Renal cortical epithelial cell (primary cell): ENCODE data around the gene ATP8B1. TPM values are rescaled to one million over a fixed set of nuclear protein-coding genes. Genes with fewer than 3 reads are reported as not detected.
"Not testable (repeated sequence)": the region's sequence is repeated elsewhere in the genome, so short reads cannot be mapped to it uniquely, and the experiment has no call there.

Experiments used
- DNase-seq: peaks from one replicate; pipeline ENCODE4 v3.0.0-alpha.2; 2011; ENCODE audit warnings: low read depth
- total RNA-seq: library from RNA; depleted of rRNA; stranded (reverse); fragments of >200 nt; gene quantifications from 2 replicates; pipeline ENCODE4 v1.2.3, GENCODE V29; 2014

ATP8B1 gene
- total RNA-seq, 1 donor from 2014 or later: 27.1 TPM

DNA sequence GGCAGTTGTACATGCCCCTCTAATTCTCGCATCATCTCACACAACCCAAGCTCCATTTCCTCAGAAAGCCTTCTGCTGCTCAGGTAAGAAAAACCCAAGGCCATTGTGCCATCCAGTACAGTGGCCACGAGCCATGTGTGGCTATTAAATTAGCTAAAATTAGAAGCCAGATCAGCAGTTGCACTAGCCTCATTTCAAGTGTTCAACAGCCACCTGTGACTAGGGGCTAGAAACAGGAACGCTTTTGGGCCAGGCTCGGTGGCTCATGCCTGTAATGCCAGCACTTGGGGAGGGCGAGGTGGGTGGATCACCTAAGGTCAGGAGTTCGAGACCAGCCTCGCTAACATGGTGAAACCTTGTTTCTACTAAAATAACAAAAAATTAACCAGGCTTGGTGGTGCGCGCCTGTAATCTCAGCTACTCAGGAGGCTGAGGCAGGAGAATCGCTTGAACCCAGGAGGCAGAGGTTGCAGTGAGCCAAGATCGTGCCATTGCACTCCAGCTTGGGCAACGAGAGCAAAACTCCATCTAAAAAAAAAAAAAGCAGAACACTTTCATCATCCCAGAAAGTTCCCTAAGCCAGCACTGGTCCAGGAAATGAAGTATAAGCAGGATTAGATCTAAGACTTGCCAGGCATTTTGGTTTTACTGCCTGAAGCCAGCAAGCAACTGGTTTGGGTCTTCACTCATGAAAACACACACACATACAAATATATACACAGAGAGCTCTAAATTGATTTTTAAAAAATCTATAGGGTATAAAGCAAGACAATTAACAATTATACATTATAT lies 35.7 kb downstream of the ATP8B1 start:
- no peak for DNase-seq

GRCh38 chr18:57764995-57765394 lies 38.1 kb downstream of the ATP8B1 start:
- DNase-seq: no peak

- no peak for DNase-seq
Observed at GRCh38 chr18:57764087-57764486, 39.0 kb downstream of the ATP8B1 start.

DNA sequence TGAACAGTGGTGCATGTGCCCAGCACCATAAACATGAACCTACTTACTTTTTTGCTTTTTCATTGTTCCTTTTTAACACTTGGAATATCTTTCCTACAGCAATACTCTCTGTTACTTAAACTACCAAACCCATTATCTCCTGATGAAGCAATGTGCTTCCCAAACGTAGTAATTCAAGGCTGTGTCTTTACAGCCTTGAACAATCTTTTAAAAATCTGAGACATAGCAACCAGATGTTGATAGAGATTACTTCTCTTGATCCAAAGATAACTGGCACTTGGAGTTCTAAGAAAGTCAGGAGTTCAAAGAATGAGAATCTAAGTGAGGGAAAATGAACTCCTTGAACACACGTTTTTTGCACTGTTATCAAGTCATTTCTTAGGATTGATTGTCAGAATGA lies 40.4 kb downstream of the ATP8B1 start:
- no peak for DNase-seq

GRCh38 chr18:57759650-57760049 lies 43.5 kb downstream of the ATP8B1 start:
- DNase-seq: no peak

DNA sequence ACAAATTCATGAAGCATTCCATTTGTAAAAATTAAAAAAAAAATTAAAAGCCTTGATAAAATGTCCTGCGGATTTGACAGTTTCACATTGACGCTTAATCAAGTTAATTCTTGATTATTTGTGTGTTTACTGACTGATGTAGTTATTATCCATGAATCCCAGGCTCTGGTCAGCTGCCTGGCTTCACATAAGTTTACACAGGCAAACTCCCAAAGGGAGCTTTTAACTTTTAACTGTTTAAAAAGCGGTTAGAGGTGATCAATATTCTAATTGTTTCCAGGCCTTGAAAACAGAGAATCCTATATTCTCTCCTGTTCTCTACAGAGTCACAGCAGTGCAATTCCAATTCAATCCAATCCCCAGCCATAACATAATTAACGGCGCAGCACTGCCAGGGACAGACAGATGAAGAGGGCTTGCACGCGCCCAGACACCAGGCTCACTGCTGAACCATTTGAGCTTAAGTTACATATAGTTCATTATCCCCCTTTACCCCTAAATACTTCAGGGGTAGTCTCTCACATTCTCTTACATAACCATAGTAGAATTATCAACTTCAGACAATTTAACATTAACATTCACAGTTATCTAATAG lies 47.5 kb downstream of the ATP8B1 start:
- no peak for DNase-seq

- no peak for DNase-seq
Observed at GRCh38 chr18:57754577-57755338, 48.4 kb downstream of the ATP8B1 start.

- DNase-seq: no peak
Observed at GRCh38 chr18:57753063-57753462, 50.1 kb downstream of the ATP8B1 start.

DNA sequence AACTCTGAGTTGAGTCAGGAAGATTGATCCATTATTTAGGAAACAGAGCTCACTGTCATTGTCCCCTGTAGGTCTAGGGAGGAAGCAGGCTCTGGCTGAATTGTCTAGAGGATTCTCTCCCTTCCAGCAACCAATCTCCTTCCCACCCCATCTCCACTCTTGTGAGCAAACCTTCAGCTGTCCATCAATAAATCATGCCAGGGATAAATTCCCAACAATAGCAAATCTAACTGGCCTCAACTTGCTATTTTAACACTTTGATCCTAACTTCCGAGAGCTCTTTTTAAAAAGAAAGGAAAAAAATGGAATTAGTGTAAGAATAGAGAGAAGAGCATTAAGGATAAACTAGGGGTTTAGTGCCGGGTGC lies 53.5 kb downstream of the ATP8B1 start:
- no peak for DNase-seq

DNA sequence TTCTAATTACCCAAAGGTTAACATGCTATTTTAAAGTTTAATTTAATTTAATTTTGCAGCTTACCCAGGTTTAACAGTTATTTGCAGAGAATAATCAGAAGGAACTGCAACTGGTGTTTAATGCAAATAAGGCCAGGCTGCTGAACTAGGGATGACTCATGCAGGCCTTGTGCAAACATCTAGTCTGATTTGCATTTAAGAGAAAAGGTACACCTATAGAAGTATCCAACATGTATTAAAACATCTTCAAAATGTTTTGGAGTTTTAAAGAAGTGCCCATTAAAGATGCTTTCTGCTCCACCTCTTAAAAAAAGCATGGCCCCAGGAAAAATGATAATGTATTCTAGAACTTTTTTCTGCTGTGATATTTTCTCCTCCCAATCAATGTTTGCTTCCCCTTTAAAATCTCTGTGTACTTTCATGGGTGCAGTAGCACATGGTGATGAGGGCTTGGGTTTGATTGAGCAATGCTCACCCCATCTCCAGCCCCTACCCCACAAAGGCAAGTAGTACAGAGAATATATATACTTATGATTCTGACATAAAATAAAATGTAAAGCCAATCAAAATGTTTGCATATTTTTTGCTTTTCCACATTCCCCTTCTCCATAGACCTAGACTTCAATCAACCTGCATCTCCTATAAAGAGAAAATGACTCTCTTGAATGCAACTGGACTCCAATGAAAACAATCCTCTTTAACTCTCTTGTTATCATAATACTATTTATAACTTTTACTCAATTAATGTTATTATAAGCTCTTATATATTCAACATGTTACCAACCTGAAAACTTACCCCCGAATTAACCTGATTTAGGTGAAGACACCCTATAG lies 54.1 kb downstream of the ATP8B1 start:
- peak; percentile 85 for DNase-seq

DNA sequence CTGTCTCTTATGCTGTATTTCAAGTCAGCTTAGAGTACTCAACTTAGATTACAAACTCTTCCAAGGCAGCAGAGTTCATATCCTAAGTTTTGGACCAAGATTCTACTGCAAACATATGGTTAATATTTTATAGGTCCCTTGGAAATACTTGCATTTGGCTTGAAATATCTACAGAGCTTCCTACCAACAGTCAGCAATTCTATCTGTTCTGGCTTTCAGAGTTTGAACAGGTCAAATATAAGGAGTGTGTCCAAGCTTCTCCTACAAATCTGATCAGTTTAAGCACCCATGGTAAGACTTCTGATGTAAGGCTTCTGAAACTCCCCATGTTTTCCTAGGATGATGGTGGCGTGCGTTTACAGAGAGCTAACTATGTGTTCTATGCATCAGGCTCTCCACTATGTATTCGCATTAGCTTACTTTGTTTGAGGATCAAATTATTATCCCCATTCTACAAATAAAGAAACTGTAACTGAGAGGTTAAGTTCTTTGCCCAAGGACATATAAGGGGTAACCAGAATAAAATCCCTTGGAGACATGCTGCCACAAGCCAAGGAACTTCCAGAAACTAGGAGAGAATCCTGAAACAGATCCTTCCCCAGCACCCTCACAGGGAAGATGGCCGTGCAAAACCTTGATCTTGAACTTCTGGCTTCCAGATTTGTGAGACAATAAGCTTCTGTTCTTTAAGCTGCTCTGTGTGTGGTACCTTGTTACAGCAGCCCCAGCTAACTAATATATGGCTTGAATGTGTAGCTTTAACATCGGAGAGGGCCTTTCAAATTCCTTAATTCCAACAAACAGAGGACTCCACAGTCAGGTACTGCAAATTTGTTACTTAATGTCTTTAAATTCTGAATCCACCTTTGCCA lies 55.1 kb downstream of the ATP8B1 start:
- no peak for DNase-seq

GRCh38 chr18:57744211-57744694 lies 58.9 kb downstream of the ATP8B1 start:
- DNase-seq: no peak

- peak; percentile 90 for DNase-seq
Observed at GRCh38 chr18:57743008-57743407, 60.1 kb downstream of the ATP8B1 start.

GRCh38 chr18:57741273-57741672 lies 61.8 kb downstream of the ATP8B1 start:
- no peak for DNase-seq

- no peak for DNase-seq
Observed at GRCh38 chr18:57738078-57738477, 65.0 kb downstream of the ATP8B1 start.

DNA sequence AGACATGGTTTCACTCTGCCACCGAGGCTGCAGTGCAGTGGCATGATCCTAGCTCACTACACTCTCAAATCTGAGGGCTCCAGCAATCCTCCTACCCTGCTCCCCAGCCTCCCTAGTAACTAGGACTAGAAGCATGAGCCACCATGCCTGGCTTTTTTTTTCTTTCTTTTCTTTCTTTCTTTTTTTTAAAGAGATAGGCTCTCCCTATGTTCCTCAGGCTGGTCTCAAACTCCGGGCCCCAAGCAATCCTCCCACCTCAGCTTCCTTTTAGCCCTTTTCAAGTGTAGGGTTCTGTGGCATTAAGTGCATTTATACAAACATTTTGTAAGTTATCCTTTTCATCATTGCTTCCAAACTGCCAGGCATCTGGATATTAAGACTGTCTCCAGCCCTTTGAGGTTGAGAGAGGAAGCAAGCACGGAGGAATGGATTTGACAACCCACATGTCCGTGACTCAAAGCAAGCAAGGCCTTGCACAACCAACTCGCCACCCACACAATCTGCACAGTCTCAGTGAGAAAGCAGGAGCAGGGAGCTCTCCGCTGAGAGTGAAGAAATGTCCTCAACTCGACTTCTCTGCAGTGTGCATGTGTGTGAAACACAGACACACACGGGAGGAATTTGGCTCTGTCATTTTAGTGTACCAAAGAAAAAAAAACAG lies 65.6 kb downstream of the ATP8B1 start:
- peak; percentile 94 for DNase-seq

- DNase-seq: not testable (repeated sequence)
Observed at GRCh38 chr18:57735042-57735441, 68.1 kb downstream of the ATP8B1 start.

DNA sequence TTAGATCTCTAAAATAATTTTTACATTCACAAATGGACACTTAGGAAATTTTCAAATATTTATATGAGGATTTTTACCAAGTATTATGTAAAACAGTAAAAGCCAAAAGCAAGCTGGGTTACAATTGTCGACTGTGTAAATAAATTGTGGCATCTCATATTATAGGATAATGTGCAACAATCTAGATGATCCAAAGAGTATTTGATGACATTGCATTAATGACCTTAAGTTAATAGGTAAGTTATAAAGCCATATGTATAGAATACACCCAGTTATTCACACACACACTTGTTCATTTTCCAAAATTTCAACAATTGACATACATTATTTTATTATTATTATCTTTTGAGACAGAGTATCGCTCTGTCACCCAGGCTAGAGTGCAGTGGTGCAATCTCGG lies 69.3 kb downstream of the ATP8B1 start:
- no peak for DNase-seq

DNA sequence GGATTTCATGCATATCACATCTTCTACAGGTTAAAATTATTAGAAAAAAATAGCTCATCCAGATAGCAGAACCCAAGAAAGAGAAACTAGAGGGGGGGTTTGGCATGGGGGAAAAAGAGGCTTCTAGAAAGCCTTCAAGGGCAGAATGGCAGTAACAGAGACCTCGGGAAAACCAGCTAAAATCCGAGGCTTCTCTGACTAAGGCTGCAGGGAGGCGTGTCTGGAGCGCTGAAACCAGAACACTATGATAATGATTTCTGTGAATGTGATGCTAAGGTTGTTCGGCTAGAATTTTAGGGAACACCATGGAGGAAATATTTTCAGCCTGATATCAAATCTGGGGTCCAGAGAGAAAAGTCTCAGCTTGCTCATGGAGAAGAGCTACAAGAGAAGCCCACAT lies 73.0 kb downstream of the ATP8B1 start:
- DNase-seq: no peak

DNA sequence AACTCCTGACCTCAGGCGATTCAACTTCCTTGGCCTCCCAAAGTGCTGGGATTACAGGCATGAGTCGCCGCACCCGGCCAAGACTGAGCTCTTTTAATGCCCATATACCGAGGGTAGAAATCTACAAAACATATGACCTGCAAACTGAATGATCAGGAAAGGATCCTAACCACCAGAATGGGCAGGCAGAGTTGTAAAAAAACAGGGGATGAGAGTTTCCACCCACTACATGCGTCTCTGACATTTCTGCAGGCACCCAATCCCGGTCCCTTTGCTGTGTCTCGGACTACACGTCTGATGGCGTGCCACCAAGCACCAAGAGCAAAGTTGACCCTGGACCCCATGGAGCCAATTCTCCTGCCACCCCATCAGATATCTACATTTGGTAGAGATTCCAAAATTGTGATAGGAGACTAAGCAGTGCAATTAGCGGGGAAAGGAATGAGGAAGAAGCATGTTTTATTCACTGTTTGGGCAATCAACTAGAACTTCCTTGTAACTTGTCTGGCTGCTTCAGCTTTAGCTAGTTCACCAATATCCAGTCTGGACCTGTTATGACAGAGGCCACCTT lies 74.1 kb downstream of the ATP8B1 start:
- peak; percentile 91 for DNase-seq
